WERI-Rb-1 (cell line): ENCODE data around the gene HOXD11.

Source experiments
- DNase-seq: peaks from one replicate; pipeline ENCODE4 v3.0.0-alpha.2; 2020
- H3K27ac ChIP-seq: fragments of 250-450 bp; sonication (Bioruptor Pico); 2 replicates; pipeline ENCODE4 v1.5.1; 2020; ENCODE audit warnings: mild to moderate bottlenecking, moderate library complexity
- H3K27me3 ChIP-seq: fragments of 250-450 bp; sonication (Bioruptor Pico); 2 replicates; pipeline ENCODE4 v1.5.1; 2021; ENCODE audit warnings: mild to moderate bottlenecking, low read depth, moderate library complexity; ENCODE audit not compliant: insufficient read depth, severe bottlenecking
- H3K36me3 ChIP-seq: fragments of 250-450 bp; sonication (Bioruptor Pico); 2 replicates; pipeline ENCODE4 v1.5.1; 2020; ENCODE audit warnings: mild to moderate bottlenecking, moderate library complexity
- H3K4me3 ChIP-seq: 2 replicates; pipeline ENCODE4 v1.5.1; 2011; ENCODE audit warnings: low read depth, mild to moderate bottlenecking, control low read depth, low read length
- H3K9me3 ChIP-seq: fragments of 250-450 bp; sonication (Bioruptor Pico); 2 replicates; pipeline ENCODE4 v1.5.1; 2021; ENCODE audit warnings: mild to moderate bottlenecking, moderate library complexity; ENCODE audit not compliant: severe bottlenecking
- CTCF ChIP-seq: IDR thresholded peaks from 2 replicates; pipeline ENCODE4 v1.5.1; 2011; ENCODE audit warnings: low read depth, mild to moderate bottlenecking, control low read depth, inconsistent platforms, low read length

The HOXD11 gene

GRCh38 chr2:176122052-176122682, 15.1 kb downstream of the HOXD11 start:
- H3K27me3 ChIP-seq, result peaks cover 98% of the 10 kb centered on the region
- no peaks in the 10 kb centered on the region for H3K36me3 ChIP-seq
- no peak for TF ChIP-seq CTCF
- peak overlapping the region; percentile 44 for H3K4me3 ChIP-seq
- peaks cover 11% of the 10 kb centered on the region for H3K9me3 ChIP-seq
- no peak overlapping the region for H3K27ac ChIP-seq
- no peak for DNase-seq

- H3K9me3 ChIP-seq, result peaks cover 7% of the 10 kb centered on the region
- TF ChIP-seq CTCF, result no peak
- H3K27ac ChIP-seq, result peak within 1 kb of the TSS; percentile 27; the same call in 1 of the 2 replicates
- peak within 1 kb of the TSS; percentile 44 for H3K4me3 ChIP-seq
- peak; percentile 61 for DNase-seq
- H3K27me3 ChIP-seq, result peaks cover 98% of the 10 kb centered on the region
- H3K36me3 ChIP-seq, result no peaks in the 10 kb centered on the region
Observed at GRCh38 chr2:176122683-176123410, 15.8 kb downstream of the HOXD11 start, which contains the start of gene HOXD9. Gene HOXD9, plus strand, starts transcription at chr2:176122719. Its CDS starts 50 bp downstream, at chr2:176122769.

- Histone ChIP-seq H3K9me3 (peaks cover 7% of the 10 kb centered on the region), H3K36me3 (no peaks in the 10 kb centered on the region), H3K4me3 (peak overlapping the region; percentile 44; the same call in 1 of the 2 replicates), H3K27me3 (peaks cover 98% of the 10 kb centered on the region), H3K27ac (no peak overlapping the region)
- TF ChIP-seq CTCF, result no peak
- no peak for DNase-seq
Observed at GRCh38 chr2:176123411-176124109, 16.5 kb downstream of the HOXD11 start.

GRCh38 chr2:176124110-176124946, 17.2 kb downstream of the HOXD11 start:
- DNase-seq, result no peak
- no peak for TF ChIP-seq CTCF
- Histone ChIP-seq H3K9me3 (peaks cover 9% of the 10 kb centered on the region), H3K27ac (no peak overlapping the region), H3K27me3 (peaks cover 99% of the 10 kb centered on the region), H3K36me3 (no peaks in the 10 kb centered on the region), H3K4me3 (no peak overlapping the region)

GRCh38 chr2:176124947-176125771, 18.1 kb downstream of the HOXD11 start:
- H3K9me3 ChIP-seq, result peaks cover 12% of the 10 kb centered on the region
- TF ChIP-seq CTCF, result no peak
- DNase-seq, result no peak
- H3K4me3 ChIP-seq, result no peak overlapping the region
- no peaks in the 10 kb centered on the region for H3K36me3 ChIP-seq
- peaks cover 94% of the 10 kb centered on the region for H3K27me3 ChIP-seq
- no peak overlapping the region for H3K27ac ChIP-seq
